ENCODE measurements around the gene DCXR. TPM values are rescaled to one million over a fixed set of nuclear protein-coding genes. Genes with fewer than 3 reads are reported as not detected.

Gene DCXR
- total and polyA plus RNA-seq, 2 of the 13 experiments (the other 11 are each of a cell fraction or from before 2014, with no cell fraction given), result 287 to 311 TPM

DNA sequence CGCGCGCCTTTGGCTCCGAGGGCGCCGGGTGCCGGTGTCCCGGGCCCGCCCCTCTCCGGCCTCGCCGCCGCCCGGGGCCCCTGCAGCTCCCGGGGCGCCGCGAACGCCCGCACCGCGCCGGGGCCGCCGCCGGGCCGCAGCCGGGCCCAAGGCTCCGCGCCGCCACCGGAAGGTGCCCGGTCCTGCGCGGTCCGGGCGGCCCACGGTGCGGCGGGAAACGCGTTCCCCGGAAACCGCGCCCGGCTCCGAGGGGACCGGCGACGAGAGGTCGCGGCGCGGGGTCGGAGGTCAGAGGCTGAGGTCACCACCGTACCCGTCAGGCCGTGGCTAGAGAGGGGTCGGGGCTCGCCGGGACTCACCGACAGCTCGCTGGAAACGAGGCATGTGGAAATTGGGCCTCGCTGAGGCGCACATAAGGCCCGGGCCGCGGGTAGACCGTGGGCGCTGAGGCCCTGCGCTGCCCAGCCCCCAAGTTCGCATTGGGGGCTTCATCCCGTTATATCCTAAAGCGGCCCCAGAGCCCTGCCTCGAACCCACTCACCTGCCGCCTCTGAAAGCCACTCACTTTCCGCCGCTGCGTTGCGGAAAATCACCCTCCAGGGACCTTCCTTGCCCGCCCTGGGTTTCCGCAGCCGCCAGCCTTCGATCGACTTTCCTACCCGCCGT is 28.3 kb upstream of the DCXR start, which contains the start of gene DUS1L (continued):
- TF ChIP-seq ZNF674 (CRISPR knock-in tag; IDR thresholded peaks at IDR 0.05; ENCODE audit: low read depth) (0 out of 2 replicates have a peak, but pooled peaks have one; percentile 70), YEATS4 (CRISPR knock-in tag; IDR thresholded peaks at IDR 0.05; ENCODE audit: borderline replicate concordance) (peak; percentile 99), KDM2A (CRISPR knock-in tag; IDR thresholded peaks at IDR 0.05; ENCODE audit: borderline replicate concordance, low read depth) (peak; percentile 100), CHD2 (IDR thresholded peaks at IDR 0.05; ENCODE audit: low read depth, low read length) (no peak), PAF1 (CRISPR knock-in tag; IDR thresholded peaks at IDR 0.05) (no peak), NFYC (CRISPR knock-in tag; IDR thresholded peaks at IDR 0.05) (peak; percentile 55; the same call in 1 of the 2 replicates), ZMAT3 (CRISPR knock-in tag; conservative IDR thresholded peaks at IDR 0.05) (peak; percentile 60; the same call in 1 of the 2 replicates), SALL1 (CRISPR knock-in tag; IDR thresholded peaks at IDR 0.05) (peak; percentile 88), ZNF891 (CRISPR knock-in tag; IDR thresholded peaks at IDR 0.05) (no peak; the same call in 1 of the 2 replicates), DNMT1 (CRISPR knock-in tag; IDR thresholded peaks at IDR 0.05) (peak; percentile 97), ZNF510 (CRISPR knock-in tag; IDR thresholded peaks at IDR 0.05; ENCODE audit: low read depth) (0 out of 2 replicates have a peak, but pooled peaks have one; percentile 30), RXRB (CRISPR knock-in tag; IDR thresholded peaks at IDR 0.05; ENCODE audit: borderline replicate concordance) (peak; percentile 85), KDM1A (CRISPR knock-in tag; IDR thresholded peaks at IDR 0.05) (peak; percentile 76; the same call in 1 of the 2 replicates), FOXA3 (CRISPR knock-in tag; IDR thresholded peaks at IDR 0.05) (peak; percentile 71), KAT8 (CRISPR knock-in tag; IDR thresholded peaks at IDR 0.05) (peak; percentile 97), ARNT2 (CRISPR knock-in tag; IDR thresholded peaks at IDR 0.05; ENCODE audit: low read depth) (peak; percentile 85; the same call in 1 of the 2 replicates), ZNF670 (CRISPR knock-in tag; IDR thresholded peaks at IDR 0.05; ENCODE audit: borderline replicate concordance) (peak; percentile 61), ZNF576 (CRISPR knock-in tag; IDR thresholded peaks at IDR 0.05) (no peak), REL (CRISPR knock-in tag; conservative IDR thresholded peaks at IDR 0.05) (no peak), ZNF766 (CRISPR knock-in tag; IDR thresholded peaks at IDR 0.05; ENCODE audit: borderline replicate concordance) (no peak), PITX1 (CRISPR knock-in tag; IDR thresholded peaks at IDR 0.05) (no peak), SETDB1 (CRISPR knock-in tag; IDR thresholded peaks at IDR 0.05; ENCODE audit: borderline replicate concordance) (no peak), DR1 (CRISPR knock-in tag; IDR thresholded peaks at IDR 0.05) (peak; percentile 66; the same call in 1 of the 2 replicates), ZNF776 (CRISPR knock-in tag; IDR thresholded peaks at IDR 0.05) (peak; percentile 98), U2AF1 (optimal IDR thresholded peaks at IDR 0.05; ENCODE audit: low read depth, low read length) (no peak), CBFB (CRISPR knock-in tag; IDR thresholded peaks at IDR 0.05) (peak; percentile 98), POLR2A (IDR thresholded peaks at IDR 0.05; ENCODE audit: insufficient read depth in 1 of 2, low read depth in 2 of 2, low read length in 2 of 2) (0 out of 4 replicates have a peak, but pooled peaks of 1 of the 2 experiments have one; percentile 38), RBM39 (IDR thresholded peaks at IDR 0.05; ENCODE audit: low read depth, low read length, poor library complexity, severe bottlenecking) (peak; percentile 71), FOXJ3 (CRISPR knock-in tag; IDR thresholded peaks at IDR 0.05; ENCODE audit: borderline replicate concordance) (no peak)
- TF ChIP-seq, protein P1, sequence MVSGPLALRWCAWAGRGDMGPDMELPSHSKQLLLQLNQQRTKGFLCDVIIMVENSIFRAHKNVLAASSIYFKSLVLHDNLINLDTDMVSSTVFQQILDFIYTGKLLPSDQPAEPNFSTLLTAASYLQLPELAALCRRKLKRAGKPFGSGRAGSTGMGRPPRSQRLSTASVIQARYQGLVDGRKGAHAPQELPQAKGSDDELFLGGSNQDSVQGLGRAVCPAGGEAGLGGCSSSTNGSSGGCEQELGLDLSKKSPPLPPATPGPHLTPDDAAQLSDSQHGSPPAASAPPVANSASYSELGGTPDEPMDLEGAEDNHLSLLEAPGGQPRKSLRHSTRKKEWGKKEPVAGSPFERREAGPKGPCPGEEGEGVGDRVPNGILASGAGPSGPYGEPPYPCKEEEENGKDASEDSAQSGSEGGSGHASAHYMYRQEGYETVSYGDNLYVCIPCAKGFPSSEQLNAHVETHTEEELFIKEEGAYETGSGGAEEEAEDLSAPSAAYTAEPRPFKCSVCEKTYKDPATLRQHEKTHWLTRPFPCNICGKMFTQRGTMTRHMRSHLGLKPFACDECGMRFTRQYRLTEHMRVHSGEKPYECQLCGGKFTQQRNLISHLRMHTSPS (CRISPR knock-in tag; IDR thresholded peaks at IDR 0.05; ENCODE audit: low read depth), result peak; percentile 49; the same call in 1 of the 2 replicates
- TF ChIP-seq, protein P2, sequence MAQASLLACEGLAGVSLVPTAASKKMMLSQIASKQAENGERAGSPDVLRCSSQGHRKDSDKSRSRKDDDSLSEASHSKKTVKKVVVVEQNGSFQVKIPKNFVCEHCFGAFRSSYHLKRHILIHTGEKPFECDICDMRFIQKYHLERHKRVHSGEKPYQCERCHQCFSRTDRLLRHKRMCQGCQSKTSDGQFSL (CRISPR knock-in tag; IDR thresholded peaks at IDR 0.05), result no peak
